DND-41 (cell line): ENCODE measurements around the gene DHRSX.

Experiments used
- ATAC-seq: fragments of 200-7000 bp; cut with Tn5 transposase; 3 replicates; pipeline ENCODE4 v1.9.1; 2021; ENCODE audit warnings: low read depth; ENCODE audit not compliant: insufficient read depth
- DNase-seq: peaks from one replicate; pipeline ENCODE4 v3.0.0-alpha.2; 2020
- H2AFZ ChIP-seq: 2 replicates; pipeline ENCODE4 v1.6.0; 2012; ENCODE audit warnings: low read depth, low read length
- H3K27ac ChIP-seq: 2 replicates; pipeline ENCODE4 v1.5.1; 2012; ENCODE audit warnings: low read length, inconsistent platforms
- H3K27me3 ChIP-seq: fragments of 200-600 bp; sonication (generic); 2 replicates; pipeline ENCODE4 v1.6.0; 2012; ENCODE audit warnings: low read length, mild to moderate bottlenecking, inconsistent platforms; ENCODE audit not compliant: insufficient read depth, poor library complexity
- H3K36me3 ChIP-seq: 2 replicates; pipeline ENCODE4 v1.5.1; 2012; ENCODE audit warnings: low read length, inconsistent platforms; ENCODE audit not compliant: insufficient read depth
- H3K4me1 ChIP-seq: 2 replicates; pipeline ENCODE4 v1.5.1; 2012; ENCODE audit warnings: mild to moderate bottlenecking, low read length; ENCODE audit not compliant: insufficient read depth
- H3K4me2 ChIP-seq: 2 replicates; pipeline ENCODE4 v1.6.0; 2012; ENCODE audit warnings: mild to moderate bottlenecking, moderate library complexity, low read length, inconsistent platforms; ENCODE audit not compliant: insufficient read depth
- H3K4me3 ChIP-seq, 2 experiments: fragments of 200-600 bp in 1 of 2; shearing (Covaris generic) in 1 of 2; 2 replicates each; pipeline ENCODE4 v1.5.1; 2012 to 2016; ENCODE audit warnings: inconsistent platforms in 2 of 2, low read length in 2 of 2, mild to moderate bottlenecking in 2 of 2, low read depth in 1 of 2, moderate library complexity in 1 of 2
- H3K79me2 ChIP-seq: 2 replicates; pipeline ENCODE4 v1.6.0; 2012; ENCODE audit warnings: low read length, inconsistent platforms; ENCODE audit not compliant: insufficient read depth
- H3K9ac ChIP-seq: 2 replicates; pipeline ENCODE4 v1.6.0; 2012; ENCODE audit warnings: low read depth, mild to moderate bottlenecking, inconsistent platforms, low read length, moderate library complexity
- H3K9me3 ChIP-seq: 2 replicates; pipeline ENCODE4 v1.5.1; 2012; ENCODE audit warnings: low read length, moderate library complexity, mild to moderate bottlenecking, inconsistent platforms; ENCODE audit not compliant: insufficient read depth, severe bottlenecking
- H4K20me1 ChIP-seq: 2 replicates; pipeline ENCODE4 v1.6.0; 2012; ENCODE audit warnings: low read length; ENCODE audit not compliant: insufficient read depth
- EZH2 ChIP-seq: IDR thresholded peaks from 3 replicates; pipeline ENCODE4 v1.6.1; 2012; ENCODE audit warnings: borderline replicate concordance, low read depth, mild to moderate bottlenecking, moderate library complexity, low read length, inconsistent platforms; ENCODE audit not compliant: severe bottlenecking
- TF ChIP-seq, protein P1 (sequence below): IDR thresholded peaks from 2 replicates; pipeline ENCODE4 v1.5.1; 2012; ENCODE audit warnings: borderline replicate concordance, low read length, moderate library complexity, mild to moderate bottlenecking; ENCODE audit not compliant: poor library complexity, severe bottlenecking; ENCODE audit errors: extremely low read depth

The DHRSX gene

DNA sequence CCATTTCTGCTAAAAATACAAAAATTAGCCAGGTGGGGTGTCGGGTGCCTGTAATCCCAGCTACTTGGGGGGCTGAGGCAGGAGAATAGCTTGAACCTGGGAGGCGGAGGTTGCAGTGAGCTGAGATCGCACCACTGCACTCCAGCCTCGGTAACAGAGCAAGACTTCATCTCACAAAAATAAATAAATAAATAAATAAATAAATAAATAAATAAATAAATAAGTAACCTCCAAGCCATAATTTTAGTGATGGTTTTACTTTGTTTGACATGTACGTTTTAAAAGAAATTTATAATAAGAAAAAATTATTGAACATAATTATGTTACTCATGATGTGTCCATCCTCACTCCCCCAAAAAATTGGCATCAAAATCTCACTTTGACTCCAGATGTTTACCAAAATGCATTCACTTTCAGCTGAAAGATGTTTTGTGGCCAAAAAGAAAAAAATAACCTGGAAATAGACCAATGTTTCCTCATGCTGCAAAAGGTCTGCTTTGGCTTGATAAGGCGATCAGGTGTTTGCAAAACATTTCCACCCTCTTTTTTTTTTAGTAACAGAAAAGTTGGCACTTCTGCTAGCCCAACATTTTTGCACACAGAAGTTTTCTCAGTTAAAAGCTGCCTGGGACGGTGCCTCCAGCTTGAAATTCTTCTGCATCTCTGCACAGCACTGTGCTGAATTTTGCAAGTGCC lies 42.2 kb upstream of the DHRSX start:
- Histone ChIP-seq H3K4me1 (no peaks in the 10 kb centered on the region; the same call in 1 of the 2 replicates), H3K4me3 (no peak overlapping the region), H3K9me3 (peaks cover 1% of the 10 kb centered on the region), H3K27ac (no peak overlapping the region), H3K4me2 (no peak overlapping the region), H4K20me1 (no peaks in the 10 kb centered on the region), H3K79me2 (no peaks in the 10 kb centered on the region), H2AFZ (no peak overlapping the region), H3K27me3 (no peaks in the 10 kb centered on the region), H3K36me3 (no peaks in the 10 kb centered on the region), H3K9ac (no peak overlapping the region)
- no peak for DNase-seq
- no peak for ATAC-seq
- TF ChIP-seq, protein P1, sequence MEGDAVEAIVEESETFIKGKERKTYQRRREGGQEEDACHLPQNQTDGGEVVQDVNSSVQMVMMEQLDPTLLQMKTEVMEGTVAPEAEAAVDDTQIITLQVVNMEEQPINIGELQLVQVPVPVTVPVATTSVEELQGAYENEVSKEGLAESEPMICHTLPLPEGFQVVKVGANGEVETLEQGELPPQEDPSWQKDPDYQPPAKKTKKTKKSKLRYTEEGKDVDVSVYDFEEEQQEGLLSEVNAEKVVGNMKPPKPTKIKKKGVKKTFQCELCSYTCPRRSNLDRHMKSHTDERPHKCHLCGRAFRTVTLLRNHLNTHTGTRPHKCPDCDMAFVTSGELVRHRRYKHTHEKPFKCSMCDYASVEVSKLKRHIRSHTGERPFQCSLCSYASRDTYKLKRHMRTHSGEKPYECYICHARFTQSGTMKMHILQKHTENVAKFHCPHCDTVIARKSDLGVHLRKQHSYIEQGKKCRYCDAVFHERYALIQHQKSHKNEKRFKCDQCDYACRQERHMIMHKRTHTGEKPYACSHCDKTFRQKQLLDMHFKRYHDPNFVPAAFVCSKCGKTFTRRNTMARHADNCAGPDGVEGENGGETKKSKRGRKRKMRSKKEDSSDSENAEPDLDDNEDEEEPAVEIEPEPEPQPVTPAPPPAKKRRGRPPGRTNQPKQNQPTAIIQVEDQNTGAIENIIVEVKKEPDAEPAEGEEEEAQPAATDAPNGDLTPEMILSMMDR: no peak
- TF ChIP-seq EZH2: no peak

DNA sequence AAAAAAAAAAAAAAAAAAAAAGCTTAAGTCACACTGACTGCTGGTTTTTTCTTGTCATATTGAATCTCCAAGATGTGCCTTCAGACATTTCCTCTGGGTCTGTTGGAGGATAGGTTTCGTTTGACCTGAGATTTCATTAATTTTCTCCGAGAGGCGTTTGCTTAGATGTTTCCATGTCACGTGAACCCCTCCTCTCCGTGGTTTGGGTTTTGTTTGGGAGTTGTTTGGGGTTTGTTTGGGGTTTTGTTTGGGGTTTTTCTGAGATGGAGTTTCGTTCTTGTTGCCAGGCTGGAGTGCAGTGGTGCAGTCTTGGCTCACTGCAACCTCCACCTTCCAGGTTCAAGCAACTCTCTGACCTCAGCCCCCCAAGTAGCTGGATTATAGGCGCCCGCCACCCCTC lies 40.8 kb upstream of the DHRSX start:
- H3K79me2 ChIP-seq: no peaks in the 10 kb centered on the region
- H3K4me3 ChIP-seq: no peak overlapping the region
- ATAC-seq (no peak), DNase-seq (no peak)
- no peak overlapping the region for H3K9ac ChIP-seq
- H3K27me3 ChIP-seq: no peaks in the 10 kb centered on the region
- H3K4me1 ChIP-seq: no peaks in the 10 kb centered on the region
- H3K36me3 ChIP-seq: no peaks in the 10 kb centered on the region
- no peak overlapping the region for H3K4me2 ChIP-seq
- H3K9me3 ChIP-seq: peaks cover 1% of the 10 kb centered on the region
- TF ChIP-seq, protein P1: no peak
- TF ChIP-seq EZH2: no peak
- no peak overlapping the region for H3K27ac ChIP-seq
- H2AFZ ChIP-seq: no peak overlapping the region
- no peaks in the 10 kb centered on the region for H4K20me1 ChIP-seq

DNA sequence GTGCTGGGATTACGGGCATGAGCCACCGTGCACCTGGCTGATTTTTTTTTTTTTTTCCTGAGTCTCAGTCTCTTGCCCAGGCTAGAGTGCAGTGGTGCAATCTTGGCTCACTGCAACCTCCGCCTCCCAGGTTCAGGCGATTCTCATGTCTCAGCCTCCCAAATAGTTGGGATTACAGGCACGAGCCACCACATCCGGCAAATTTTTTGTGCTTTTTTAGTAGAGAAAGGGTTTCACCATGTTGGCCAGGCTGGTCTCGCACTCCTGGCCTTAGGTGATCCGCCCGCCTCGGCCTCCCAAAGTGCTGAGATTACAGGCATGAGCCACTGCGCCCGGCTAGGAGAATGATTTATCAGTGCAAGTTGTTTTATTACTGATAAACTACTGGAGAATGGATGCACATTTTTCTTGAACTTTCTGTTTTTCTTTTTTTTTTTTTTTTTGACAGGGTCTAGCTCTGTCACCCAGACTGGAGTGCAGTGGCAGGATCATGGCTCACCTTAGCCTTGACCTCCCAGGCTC lies 39.7 kb upstream of the DHRSX start:
- no peaks in the 10 kb centered on the region for H3K9me3 ChIP-seq
- H4K20me1 ChIP-seq: no peaks in the 10 kb centered on the region
- ATAC-seq: no peak
- no peak overlapping the region for H3K27ac ChIP-seq
- H3K4me3 ChIP-seq: no peak overlapping the region
- H2AFZ ChIP-seq: no peak overlapping the region
- H3K79me2 ChIP-seq: no peaks in the 10 kb centered on the region
- H3K36me3 ChIP-seq: no peaks in the 10 kb centered on the region
- no peak for TF ChIP-seq EZH2
- TF ChIP-seq, protein P1: no peak
- H3K27me3 ChIP-seq: no peaks in the 10 kb centered on the region
- DNase-seq: no peak
- H3K4me2 ChIP-seq: no peak overlapping the region
- no peaks in the 10 kb centered on the region for H3K4me1 ChIP-seq
- H3K9ac ChIP-seq: no peak overlapping the region
